DOHH2 (cell line): ENCODE results near the gene RNLS.

Source experiments
- H3F3A ChIP-seq: fragments of 200-600 bp; sonication (generic), shearing (Covaris generic); 2 replicates; pipeline ENCODE4 v1.6.0; 2016; ENCODE audit warnings: antibody characterized with exemption, mild to moderate bottlenecking; ENCODE audit not compliant: control insufficient read depth, insufficient read depth
- H3K27ac ChIP-seq: fragments of 200-600 bp; sonication (generic); 2 replicates; pipeline ENCODE4 v1.5.1; 2014; ENCODE audit warnings: low read depth, mild to moderate bottlenecking, low read length, moderate library complexity
- H3K27me3 ChIP-seq: fragments of 200-600 bp; sonication (generic); 2 replicates; pipeline ENCODE4 v1.6.1; 2014; ENCODE audit warnings: mild to moderate bottlenecking, low read length, mixed read lengths; ENCODE audit not compliant: control insufficient read depth
- H3K36me3 ChIP-seq: fragments of 200-600 bp; sonication (generic); 2 replicates; pipeline ENCODE4 v1.6.1; 2014; ENCODE audit warnings: mild to moderate bottlenecking, low read length, moderate library complexity, mixed read lengths; ENCODE audit not compliant: control insufficient read depth
- H3K4me1 ChIP-seq: fragments of 200-600 bp; sonication (generic); 2 replicates; pipeline ENCODE4 v1.6.1; 2014; ENCODE audit warnings: mild to moderate bottlenecking, low read length, mixed read lengths; ENCODE audit not compliant: control insufficient read depth
- H3K4me2 ChIP-seq: fragments of 200-600 bp; sonication (generic); 2 replicates; pipeline ENCODE4 v1.6.0; 2014; ENCODE audit warnings: mild to moderate bottlenecking, low read length, moderate library complexity
- H3K4me3 ChIP-seq: fragments of 200-600 bp; sonication (generic); 2 replicates; pipeline ENCODE4 v1.5.1; 2014; ENCODE audit warnings: mild to moderate bottlenecking, low read length, mixed read lengths
- H3K79me2 ChIP-seq: fragments of 200-600 bp; sonication (generic); 2 replicates; pipeline ENCODE4 v1.6.1; 2014; ENCODE audit warnings: mild to moderate bottlenecking, low read length, mixed read lengths; ENCODE audit not compliant: control insufficient read depth
- H3K9me2 ChIP-seq: fragments of 200-600 bp; sonication (generic); replicated peaks from 2 replicates; pipeline ENCODE4 v1.6.1; 2014; ENCODE audit warnings: mild to moderate bottlenecking, low read length, mixed read lengths; ENCODE audit not compliant: control insufficient read depth
- H3K9me3 ChIP-seq: fragments of 200-600 bp; sonication (generic); 2 replicates; pipeline ENCODE4 v1.6.1; 2014; ENCODE audit warnings: antibody characterized with exemption, low read length, mixed read lengths; ENCODE audit not compliant: control insufficient read depth, insufficient read depth
- H4K20me1 ChIP-seq: fragments of 200-600 bp; sonication (generic); 2 replicates; pipeline ENCODE4 v1.6.0; 2014; ENCODE audit warnings: low read depth, mild to moderate bottlenecking, antibody characterized with exemption, low read length, moderate library complexity; ENCODE audit not compliant: control insufficient read depth, insufficient read depth
- CTCF ChIP-seq: fragments of 200-600 bp; sonication (generic); IDR thresholded peaks from one replicate; pipeline ENCODE4 v1.5.1; 2014; ENCODE audit warnings: antibody characterized with exemption, mild to moderate bottlenecking, low read depth, low read length; ENCODE audit not compliant: poor library complexity, severe bottlenecking
- EZH2phosphoT487 ChIP-seq: fragments of 200-600 bp; sonication (generic); IDR thresholded peaks from 2 replicates; pipeline ENCODE4 v1.6.1; 2017; ENCODE audit warnings: borderline replicate concordance, mild to moderate bottlenecking, antibody characterized with exemption, low read length, moderate library complexity, mixed read lengths

The RNLS gene

GRCh38 chr10:88382699-88383098, 200.4 kb downstream of the RNLS start:
- peaks cover 35% of the 10 kb centered on the region for H3F3A ChIP-seq
- no peak overlapping the region for H3K4me3 ChIP-seq
- peaks cover 40% of the 10 kb centered on the region for H3K36me3 ChIP-seq
- H4K20me1 ChIP-seq, result no peaks in the 10 kb centered on the region
- no peak overlapping the region for H3K27ac ChIP-seq
- TF ChIP-seq CTCF (no peak), EZH2phosphoT487 (no peak)
- H3K9me2 ChIP-seq, result no peaks in the 10 kb centered on the region
- H3K9me3 ChIP-seq, result peaks cover 14% of the 10 kb centered on the region
- H3K4me2 ChIP-seq, result no peak overlapping the region
- H3K4me1 ChIP-seq, result peaks cover 50% of the 10 kb centered on the region
- no peaks in the 10 kb centered on the region for H3K79me2 ChIP-seq
- no peaks in the 10 kb centered on the region for H3K27me3 ChIP-seq

GRCh38 chr10:88379575-88379974, 203.5 kb downstream of the RNLS start:
- Histone ChIP-seq H3K27ac (no peak overlapping the region), H3K4me3 (no peak overlapping the region), H3K9me2 (no peaks in the 10 kb centered on the region), H3K9me3 (peaks cover 14% of the 10 kb centered on the region), H3K79me2 (no peaks in the 10 kb centered on the region), H3K27me3 (no peaks in the 10 kb centered on the region), H3K36me3 (peaks cover 27% of the 10 kb centered on the region), H3K4me2 (no peak overlapping the region), H4K20me1 (no peaks in the 10 kb centered on the region), H3K4me1 (peaks cover 45% of the 10 kb centered on the region), H3F3A (peaks cover 6% of the 10 kb centered on the region)
- TF ChIP-seq CTCF (no peak), EZH2phosphoT487 (no peak)

GRCh38 chr10:88377510-88377909, 205.6 kb downstream of the RNLS start:
- H3K27ac ChIP-seq, result no peak overlapping the region
- H3K79me2 ChIP-seq, result no peaks in the 10 kb centered on the region
- H3K9me3 ChIP-seq, result peaks cover 2% of the 10 kb centered on the region
- H3K36me3 ChIP-seq, result peaks cover 6% of the 10 kb centered on the region
- peaks cover 26% of the 10 kb centered on the region for H3K4me1 ChIP-seq
- no peaks in the 10 kb centered on the region; the same call in 1 of the 2 replicates for H3F3A ChIP-seq
- H3K4me2 ChIP-seq, result no peak overlapping the region
- no peaks in the 10 kb centered on the region for H3K9me2 ChIP-seq
- H3K4me3 ChIP-seq, result no peak overlapping the region
- no peaks in the 10 kb centered on the region for H4K20me1 ChIP-seq
- TF ChIP-seq EZH2phosphoT487, result no peak
- TF ChIP-seq CTCF, result no peak
- H3K27me3 ChIP-seq, result no peaks in the 10 kb centered on the region
